GM23338 (cell line): ENCODE results near the gene P2RY13. TPM values are rescaled to one million over a fixed set of nuclear protein-coding genes. Genes with fewer than 3 reads are reported as not detected.

Experiments used
- ATAC-seq: fragments of 200-7000 bp; cut with Tn5 transposase; 3 replicates; pipeline ENCODE4 v1.9.1; 2020
- DNase-seq: peaks from one replicate; pipeline ENCODE4 v3.0.0-alpha.2; 2015; ENCODE audit warnings: low spot score
- H2AFZ ChIP-seq: fragments of 200-600 bp; sonication (generic); 2 replicates; pipeline ENCODE4 v1.8.0; 2016; ENCODE audit warnings: antibody characterized with exemption, mild to moderate bottlenecking, moderate library complexity
- H3F3A ChIP-seq: fragments of 200-600 bp; sonication (generic); replicated peaks from 2 replicates; pipeline ENCODE4 v1.8.0; 2017; ENCODE audit warnings: antibody characterized with exemption, mixed run types, low read depth
- H3K27ac ChIP-seq: fragments of 200-600 bp; sonication (generic); 2 replicates; pipeline ENCODE4 v1.6.1; 2016; ENCODE audit warnings: low read depth
- H3K27me3 ChIP-seq: fragments of 200-600 bp; sonication (generic); 2 replicates; pipeline ENCODE4 v1.8.0; 2016; ENCODE audit warnings: mild to moderate bottlenecking, mixed run types, moderate library complexity; ENCODE audit not compliant: insufficient read depth
- H3K36me3 ChIP-seq: fragments of 200-600 bp; sonication (generic); 2 replicates; pipeline ENCODE4 v1.8.0; 2016; ENCODE audit warnings: mild to moderate bottlenecking; ENCODE audit not compliant: insufficient read depth
- H3K4me1 ChIP-seq: fragments of 200-600 bp; sonication (generic); 2 replicates; pipeline ENCODE4 v1.8.0; 2016; ENCODE audit warnings: mild to moderate bottlenecking, moderate library complexity; ENCODE audit not compliant: insufficient read depth
- H3K4me2 ChIP-seq: fragments of 200-600 bp; sonication (generic); 2 replicates; pipeline ENCODE4 v1.7.1; 2017; ENCODE audit warnings: mixed run types
- H3K4me3 ChIP-seq: fragments of 200-600 bp; sonication (generic); 2 replicates; pipeline ENCODE4 v1.6.1; 2016; ENCODE audit warnings: mixed run types
- H3K79me2 ChIP-seq: fragments of 200-600 bp; sonication (generic); replicated peaks from 2 replicates; pipeline ENCODE4 v1.8.0; 2017; ENCODE audit warnings: mild to moderate bottlenecking; ENCODE audit not compliant: insufficient read depth
- H3K9me2 ChIP-seq: fragments of 200-600 bp; sonication (generic); 2 replicates; pipeline ENCODE4 v1.8.0; 2017; ENCODE audit not compliant: insufficient read depth
- H4K20me1 ChIP-seq: fragments of 200-600 bp; sonication (generic); replicated peaks from 2 replicates; pipeline ENCODE4 v1.8.0; 2017; ENCODE audit warnings: mild to moderate bottlenecking; ENCODE audit not compliant: insufficient read depth
- H3K27ac Mint-ChIP-seq: 2 replicates; pipeline ENCODE4 v1.8.0; 2020; ENCODE audit warnings: inconsistent platforms, mild to moderate bottlenecking, moderate library complexity, mixed read lengths
- H3K27me3 Mint-ChIP-seq: 3 replicates; pipeline ENCODE4 v1.8.0; 2022; ENCODE audit warnings: low read depth, mild to moderate bottlenecking, moderate library complexity, mixed read lengths, inconsistent platforms; ENCODE audit not compliant: insufficient read depth, poor library complexity
- H3K36me3 Mint-ChIP-seq: 3 replicates; pipeline ENCODE4 v1.8.0; 2021; ENCODE audit warnings: low read depth, mild to moderate bottlenecking, inconsistent platforms, moderate library complexity, mixed read lengths
- H3K4me1 Mint-ChIP-seq: 3 replicates; pipeline ENCODE4 v1.8.0; 2020; ENCODE audit warnings: mild to moderate bottlenecking, inconsistent platforms, mixed read lengths
- H3K4me3 Mint-ChIP-seq: 3 replicates; pipeline ENCODE4 v1.8.0; 2021; ENCODE audit warnings: moderate library complexity, mild to moderate bottlenecking, inconsistent platforms, mixed read lengths
- H3K9me3 Mint-ChIP-seq: 3 replicates; pipeline ENCODE4 v1.8.0; 2020; ENCODE audit warnings: moderate library complexity, mild to moderate bottlenecking, inconsistent platforms, mixed read lengths
- CREB1 ChIP-seq: fragments of 250-450 bp; sonication (Bioruptor Pico); IDR thresholded peaks from 2 replicates; pipeline ENCODE4 v1.5.0; 2020; ENCODE audit warnings: low read depth, mild to moderate bottlenecking, moderate library complexity
- EZH2phosphoT487 ChIP-seq: fragments of 200-600 bp; sonication (generic); IDR thresholded peaks from one replicate; pipeline ENCODE4 v1.8.1; 2018; ENCODE audit warnings: antibody characterized with exemption; ENCODE audit not compliant: unreplicated experiment
- JUNB ChIP-seq: IDR thresholded peaks from one replicate; pipeline ENCODE4 v1.6.1; 2016; ENCODE audit warnings: antibody characterized with exemption; ENCODE audit not compliant: unreplicated experiment
- NANOG ChIP-seq: IDR thresholded peaks from 2 replicates; pipeline ENCODE4 v1.6.1; 2016; ENCODE audit warnings: antibody characterized with exemption, borderline replicate concordance
- POLR2AphosphoS5 ChIP-seq: IDR thresholded peaks from 2 replicates; pipeline ENCODE4 v1.6.1; 2016; ENCODE audit warnings: antibody characterized with exemption, low read depth
- STAT1 ChIP-seq: IDR thresholded peaks from one replicate; pipeline ENCODE4 v1.6.1; 2016; ENCODE audit warnings: antibody characterized with exemption; ENCODE audit not compliant: unreplicated experiment
- ZNF114 ChIP-seq: fragments of 250-450 bp; sonication (Bioruptor Pico); IDR thresholded peaks from 2 replicates; pipeline ENCODE4 v1.5.0; 2020; ENCODE audit warnings: mild to moderate bottlenecking, moderate library complexity
- ZNF331 ChIP-seq: fragments of 250-450 bp; sonication (Bioruptor Pico); IDR thresholded peaks from 2 replicates; pipeline ENCODE4 v1.5.0; 2020; ENCODE audit warnings: low read depth, mild to moderate bottlenecking, moderate library complexity
- polyA plus RNA-seq: library from polyadenylated mRNA; unstranded; fragments of >200 nt; fragmentation: Nextera tagmentation; extraction: Ambion mirVana; gene quantifications from 2 replicates; pipeline ENCODE4 v1.2.1, GENCODE V29; 2016
- total RNA-seq: library from RNA; depleted of rRNA; stranded (reverse); fragments of >200 nt; shearing (Covaris generic); gene quantifications from 2 replicates; pipeline ENCODE4 v1.2.3, GENCODE V29; 2014
- TF ChIP-seq, protein P1 (sequence below): fragments of 250-450 bp; sonication (Bioruptor Pico); IDR thresholded peaks from 2 replicates; pipeline ENCODE4 v1.5.0; 2020; ENCODE audit warnings: mild to moderate bottlenecking, moderate library complexity
- TF ChIP-seq, protein P2 (sequence below): IDR thresholded peaks from 2 replicates; pipeline ENCODE4 v1.6.1; 2016; ENCODE audit warnings: antibody characterized with exemption
- TF ChIP-seq, protein P3 (sequence below): IDR thresholded peaks from one replicate; pipeline ENCODE4 v1.6.1; 2018; ENCODE audit warnings: antibody characterized with exemption; ENCODE audit not compliant: unreplicated experiment
- TF ChIP-seq, protein P4 (sequence below), 2 experiments: fragments of 200-600 bp in 1 of 2; sonication (generic) in 1 of 2; conservative IDR thresholded peaks; 2 replicates each; pipeline versions ENCODE4 v1.5.1 to v1.6.1; 2016 to 2017; ENCODE audit warnings: antibody characterized with exemption in 2 of 2, low read depth in 2 of 2, mild to moderate bottlenecking in 2 of 2, moderate library complexity in 1 of 2

P2RY13 gene
- total and polyA plus RNA-seq, 2 experiments from 2014 or later: 0.68 TPM; not detected in 1

DNA sequence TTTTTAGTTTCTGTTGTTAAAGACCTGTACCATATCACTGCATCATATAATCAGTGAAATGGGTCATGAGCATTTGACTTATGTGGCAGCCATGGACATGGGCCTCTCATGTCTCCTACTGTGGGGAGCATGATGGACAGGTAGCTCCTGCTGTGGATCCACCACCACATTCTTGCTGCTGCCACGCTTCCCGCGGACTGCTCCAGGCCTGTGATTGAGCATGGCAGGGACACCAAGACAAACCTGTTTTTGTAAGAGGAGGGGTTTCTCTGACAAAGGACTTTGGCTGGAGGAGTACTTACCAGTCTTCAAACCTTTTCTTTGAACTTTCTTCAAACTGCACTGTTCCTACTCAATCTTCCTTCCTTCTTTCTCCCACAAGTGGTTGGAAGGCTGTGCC, 33.1 kb downstream of the P2RY13 start (continued):
- TF ChIP-seq, protein P1, sequence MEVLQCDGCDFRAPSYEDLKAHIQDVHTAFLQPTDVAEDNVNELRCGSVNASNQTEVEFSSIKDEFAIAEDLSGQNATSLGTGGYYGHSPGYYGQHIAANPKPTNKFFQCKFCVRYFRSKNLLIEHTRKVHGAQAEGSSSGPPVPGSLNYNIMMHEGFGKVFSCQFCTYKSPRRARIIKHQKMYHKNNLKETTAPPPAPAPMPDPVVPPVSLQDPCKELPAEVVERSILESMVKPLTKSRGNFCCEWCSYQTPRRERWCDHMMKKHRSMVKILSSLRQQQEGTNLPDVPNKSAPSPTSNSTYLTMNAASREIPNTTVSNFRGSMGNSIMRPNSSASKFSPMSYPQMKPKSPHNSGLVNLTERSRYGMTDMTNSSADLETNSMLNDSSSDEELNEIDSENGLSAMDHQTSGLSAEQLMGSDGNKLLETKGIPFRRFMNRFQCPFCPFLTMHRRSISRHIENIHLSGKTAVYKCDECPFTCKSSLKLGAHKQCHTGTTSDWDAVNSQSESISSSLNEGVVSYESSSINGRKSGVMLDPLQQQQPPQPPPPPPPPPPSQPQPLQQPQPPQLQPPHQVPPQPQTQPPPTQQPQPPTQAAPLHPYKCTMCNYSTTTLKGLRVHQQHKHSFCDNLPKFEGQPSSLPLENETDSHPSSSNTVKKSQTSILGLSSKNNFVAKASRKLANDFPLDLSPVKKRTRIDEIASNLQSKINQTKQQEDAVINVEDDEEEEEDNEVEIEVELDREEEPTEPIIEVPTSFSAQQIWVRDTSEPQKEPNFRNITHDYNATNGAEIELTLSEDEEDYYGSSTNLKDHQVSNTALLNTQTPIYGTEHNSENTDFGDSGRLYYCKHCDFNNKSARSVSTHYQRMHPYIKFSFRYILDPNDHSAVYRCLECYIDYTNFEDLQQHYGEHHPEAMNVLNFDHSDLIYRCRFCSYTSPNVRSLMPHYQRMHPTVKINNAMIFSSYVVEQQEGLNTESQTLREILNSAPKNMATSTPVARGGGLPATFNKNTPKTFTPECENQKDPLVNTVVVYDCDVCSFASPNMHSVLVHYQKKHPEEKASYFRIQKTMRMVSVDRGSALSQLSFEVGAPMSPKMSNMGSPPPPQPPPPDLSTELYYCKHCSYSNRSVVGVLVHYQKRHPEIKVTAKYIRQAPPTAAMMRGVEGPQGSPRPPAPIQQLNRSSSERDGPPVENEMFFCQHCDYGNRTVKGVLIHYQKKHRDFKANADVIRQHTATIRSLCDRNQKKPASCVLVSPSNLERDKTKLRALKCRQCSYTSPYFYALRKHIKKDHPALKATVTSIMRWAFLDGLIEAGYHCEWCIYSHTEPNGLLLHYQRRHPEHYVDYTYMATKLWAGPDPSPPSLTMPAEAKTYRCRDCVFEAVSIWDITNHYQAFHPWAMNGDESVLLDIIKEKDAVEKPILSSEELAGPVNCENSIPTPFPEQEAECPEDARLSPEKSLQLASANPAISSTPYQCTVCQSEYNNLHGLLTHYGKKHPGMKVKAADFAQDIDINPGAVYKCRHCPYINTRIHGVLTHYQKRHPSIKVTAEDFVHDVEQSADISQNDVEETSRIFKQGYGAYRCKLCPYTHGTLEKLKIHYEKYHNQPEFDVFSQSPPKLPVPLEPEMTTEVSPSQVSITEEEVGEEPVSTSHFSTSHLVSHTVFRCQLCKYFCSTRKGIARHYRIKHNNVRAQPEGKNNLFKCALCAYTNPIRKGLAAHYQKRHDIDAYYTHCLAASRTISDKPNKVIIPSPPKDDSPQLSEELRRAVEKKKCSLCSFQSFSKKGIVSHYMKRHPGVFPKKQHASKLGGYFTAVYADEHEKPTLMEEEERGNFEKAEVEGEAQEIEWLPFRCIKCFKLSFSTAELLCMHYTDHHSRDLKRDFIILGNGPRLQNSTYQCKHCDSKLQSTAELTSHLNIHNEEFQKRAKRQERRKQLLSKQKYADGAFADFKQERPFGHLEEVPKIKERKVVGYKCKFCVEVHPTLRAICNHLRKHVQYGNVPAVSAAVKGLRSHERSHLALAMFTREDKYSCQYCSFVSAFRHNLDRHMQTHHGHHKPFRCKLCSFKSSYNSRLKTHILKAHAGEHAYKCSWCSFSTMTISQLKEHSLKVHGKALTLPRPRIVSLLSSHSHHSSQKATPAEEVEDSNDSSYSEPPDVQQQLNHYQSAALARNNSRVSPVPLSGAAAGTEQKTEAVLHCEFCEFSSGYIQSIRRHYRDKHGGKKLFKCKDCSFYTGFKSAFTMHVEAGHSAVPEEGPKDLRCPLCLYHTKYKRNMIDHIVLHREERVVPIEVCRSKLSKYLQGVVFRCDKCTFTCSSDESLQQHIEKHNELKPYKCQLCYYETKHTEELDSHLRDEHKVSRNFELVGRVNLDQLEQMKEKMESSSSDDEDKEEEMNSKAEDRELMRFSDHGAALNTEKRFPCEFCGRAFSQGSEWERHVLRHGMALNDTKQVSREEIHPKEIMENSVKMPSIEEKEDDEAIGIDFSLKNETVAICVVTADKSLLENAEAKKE: no peak

DNA sequence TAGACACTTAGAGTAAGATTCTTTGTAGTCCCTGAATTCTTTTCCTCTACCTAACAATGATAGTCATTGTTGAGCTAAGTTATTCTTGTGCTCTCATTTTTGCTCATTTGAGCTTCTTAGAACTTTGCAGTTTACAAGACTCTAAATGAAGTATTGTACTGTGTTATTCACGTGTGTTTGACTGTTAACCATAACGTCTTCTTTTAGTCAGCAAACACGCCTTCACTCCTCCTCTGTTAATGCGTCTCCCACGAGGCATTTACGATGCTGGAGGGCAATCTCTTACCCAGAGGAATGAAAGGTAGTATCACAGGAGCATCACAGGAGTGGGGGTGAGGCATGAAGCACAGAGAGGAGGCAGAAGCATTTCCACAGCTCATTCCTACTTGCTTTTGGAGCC, 36.2 kb downstream of the P2RY13 start:
- no peak for DNase-seq
- peaks cover 11% of the 10 kb centered on the region for H3K4me1 Mint-ChIP-seq
- no peak overlapping the region for H3K4me3 Mint-ChIP-seq
- H3K9me2 ChIP-seq: no peaks in the 10 kb centered on the region
- H3K4me2 ChIP-seq: no peak overlapping the region
- H3K27ac Mint-ChIP-seq: no peak overlapping the region
- H3K27me3 Mint-ChIP-seq: no peaks in the 10 kb centered on the region
- H3K27ac ChIP-seq: no peak overlapping the region
- no peaks in the 10 kb centered on the region for H3K27me3 ChIP-seq
- H3K4me1 ChIP-seq: 0 out of 2 replicates have a peak, but pooled peaks cover 3% of the 10 kb centered on the region
- ATAC-seq: no peak
- no peaks in the 10 kb centered on the region for H3K9me3 Mint-ChIP-seq
- H3K36me3 Mint-ChIP-seq: no peaks in the 10 kb centered on the region
- H2AFZ ChIP-seq: no peak overlapping the region
- no peaks in the 10 kb centered on the region for H3F3A ChIP-seq
- H4K20me1 ChIP-seq: no peaks in the 10 kb centered on the region
- no peak overlapping the region for H3K4me3 ChIP-seq
- H3K36me3 ChIP-seq: no peaks in the 10 kb centered on the region
- TF ChIP-seq JUNB (no peak), STAT1 (no peak), CREB1 (CRISPR knock-in tag) (no peak), EZH2phosphoT487 (no peak), POLR2AphosphoS5 (no peak), NANOG (no peak), ZNF114 (CRISPR knock-in tag) (no peak), ZNF331 (CRISPR knock-in tag) (no peak)
- TF ChIP-seq, protein P2, sequence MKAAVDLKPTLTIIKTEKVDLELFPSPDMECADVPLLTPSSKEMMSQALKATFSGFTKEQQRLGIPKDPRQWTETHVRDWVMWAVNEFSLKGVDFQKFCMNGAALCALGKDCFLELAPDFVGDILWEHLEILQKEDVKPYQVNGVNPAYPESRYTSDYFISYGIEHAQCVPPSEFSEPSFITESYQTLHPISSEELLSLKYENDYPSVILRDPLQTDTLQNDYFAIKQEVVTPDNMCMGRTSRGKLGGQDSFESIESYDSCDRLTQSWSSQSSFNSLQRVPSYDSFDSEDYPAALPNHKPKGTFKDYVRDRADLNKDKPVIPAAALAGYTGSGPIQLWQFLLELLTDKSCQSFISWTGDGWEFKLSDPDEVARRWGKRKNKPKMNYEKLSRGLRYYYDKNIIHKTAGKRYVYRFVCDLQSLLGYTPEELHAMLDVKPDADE: no peak
- TF ChIP-seq, protein P3, sequence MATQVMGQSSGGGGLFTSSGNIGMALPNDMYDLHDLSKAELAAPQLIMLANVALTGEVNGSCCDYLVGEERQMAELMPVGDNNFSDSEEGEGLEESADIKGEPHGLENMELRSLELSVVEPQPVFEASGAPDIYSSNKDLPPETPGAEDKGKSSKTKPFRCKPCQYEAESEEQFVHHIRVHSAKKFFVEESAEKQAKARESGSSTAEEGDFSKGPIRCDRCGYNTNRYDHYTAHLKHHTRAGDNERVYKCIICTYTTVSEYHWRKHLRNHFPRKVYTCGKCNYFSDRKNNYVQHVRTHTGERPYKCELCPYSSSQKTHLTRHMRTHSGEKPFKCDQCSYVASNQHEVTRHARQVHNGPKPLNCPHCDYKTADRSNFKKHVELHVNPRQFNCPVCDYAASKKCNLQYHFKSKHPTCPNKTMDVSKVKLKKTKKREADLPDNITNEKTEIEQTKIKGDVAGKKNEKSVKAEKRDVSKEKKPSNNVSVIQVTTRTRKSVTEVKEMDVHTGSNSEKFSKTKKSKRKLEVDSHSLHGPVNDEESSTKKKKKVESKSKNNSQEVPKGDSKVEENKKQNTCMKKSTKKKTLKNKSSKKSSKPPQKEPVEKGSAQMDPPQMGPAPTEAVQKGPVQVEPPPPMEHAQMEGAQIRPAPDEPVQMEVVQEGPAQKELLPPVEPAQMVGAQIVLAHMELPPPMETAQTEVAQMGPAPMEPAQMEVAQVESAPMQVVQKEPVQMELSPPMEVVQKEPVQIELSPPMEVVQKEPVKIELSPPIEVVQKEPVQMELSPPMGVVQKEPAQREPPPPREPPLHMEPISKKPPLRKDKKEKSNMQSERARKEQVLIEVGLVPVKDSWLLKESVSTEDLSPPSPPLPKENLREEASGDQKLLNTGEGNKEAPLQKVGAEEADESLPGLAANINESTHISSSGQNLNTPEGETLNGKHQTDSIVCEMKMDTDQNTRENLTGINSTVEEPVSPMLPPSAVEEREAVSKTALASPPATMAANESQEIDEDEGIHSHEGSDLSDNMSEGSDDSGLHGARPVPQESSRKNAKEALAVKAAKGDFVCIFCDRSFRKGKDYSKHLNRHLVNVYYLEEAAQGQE: no peak
- TF ChIP-seq, protein P4, sequence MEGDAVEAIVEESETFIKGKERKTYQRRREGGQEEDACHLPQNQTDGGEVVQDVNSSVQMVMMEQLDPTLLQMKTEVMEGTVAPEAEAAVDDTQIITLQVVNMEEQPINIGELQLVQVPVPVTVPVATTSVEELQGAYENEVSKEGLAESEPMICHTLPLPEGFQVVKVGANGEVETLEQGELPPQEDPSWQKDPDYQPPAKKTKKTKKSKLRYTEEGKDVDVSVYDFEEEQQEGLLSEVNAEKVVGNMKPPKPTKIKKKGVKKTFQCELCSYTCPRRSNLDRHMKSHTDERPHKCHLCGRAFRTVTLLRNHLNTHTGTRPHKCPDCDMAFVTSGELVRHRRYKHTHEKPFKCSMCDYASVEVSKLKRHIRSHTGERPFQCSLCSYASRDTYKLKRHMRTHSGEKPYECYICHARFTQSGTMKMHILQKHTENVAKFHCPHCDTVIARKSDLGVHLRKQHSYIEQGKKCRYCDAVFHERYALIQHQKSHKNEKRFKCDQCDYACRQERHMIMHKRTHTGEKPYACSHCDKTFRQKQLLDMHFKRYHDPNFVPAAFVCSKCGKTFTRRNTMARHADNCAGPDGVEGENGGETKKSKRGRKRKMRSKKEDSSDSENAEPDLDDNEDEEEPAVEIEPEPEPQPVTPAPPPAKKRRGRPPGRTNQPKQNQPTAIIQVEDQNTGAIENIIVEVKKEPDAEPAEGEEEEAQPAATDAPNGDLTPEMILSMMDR (conservative IDR thresholded peaks at IDR 0.05; ENCODE audit: low read depth in 2 of 2): no peak
- H3K79me2 ChIP-seq: no peaks in the 10 kb centered on the region
